ENCODE data around the gene RNF215.

RNF215 gene

DNA sequence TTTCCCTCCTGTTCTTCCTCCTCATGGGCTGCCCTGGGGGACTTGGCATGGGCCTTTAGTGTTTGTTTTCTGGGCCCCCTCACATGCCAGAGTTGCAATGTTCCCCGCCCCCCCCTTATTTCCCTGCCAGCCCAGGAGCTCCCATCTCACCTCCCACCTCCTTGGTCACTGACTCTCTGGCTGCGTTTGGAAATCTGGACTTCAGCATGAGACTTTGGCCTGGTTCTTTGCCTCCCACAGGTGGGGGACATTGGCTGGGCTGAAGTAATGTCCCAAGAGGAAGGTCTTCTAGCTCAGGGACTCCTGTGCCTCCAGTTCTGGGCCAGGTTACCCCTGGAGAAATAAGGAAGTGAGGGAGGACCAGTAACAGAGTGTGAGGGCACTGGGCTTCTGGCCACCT lies 45.3 kb upstream of the RNF215 start:
- Histone ChIP-seq H2AFZ (ENCODE audit: low read length) (no peak overlapping the region), H3K4me1 (ENCODE audit: low read length) (peaks cover 3% of the 10 kb centered on the region; the same call in 1 of the 2 replicates), H3K79me2 (ENCODE audit: low read length) (no peaks in the 10 kb centered on the region), H3K36me3 (replicated peaks; ENCODE audit: insufficient read depth, low read length) (no peaks in the 10 kb centered on the region), H3K9ac (ENCODE audit: low read length) (no peak overlapping the region), H4K20me1 (ENCODE audit: insufficient read depth, low read length) (no peaks in the 10 kb centered on the region), H3F3A (ENCODE audit: insufficient read depth, low read length) (no peaks in the 10 kb centered on the region), H3K9me3 (replicated peaks; ENCODE audit: insufficient read depth, low read length) (no peaks in the 10 kb centered on the region), H3K27me3 (replicated peaks; ENCODE audit: insufficient read depth, low read length) (peaks cover 10% of the 10 kb centered on the region), H3K9me2 (replicated peaks; ENCODE audit: insufficient read depth, low read length) (no peaks in the 10 kb centered on the region), H3K4me3 (ENCODE audit: low read length) (no peak overlapping the region), H3K4me2 (ENCODE audit: low read depth, low read length) (no peak overlapping the region), H3K27ac (ENCODE audit: low read length) (no peak overlapping the region)
- TF ChIP-seq, protein P1, sequence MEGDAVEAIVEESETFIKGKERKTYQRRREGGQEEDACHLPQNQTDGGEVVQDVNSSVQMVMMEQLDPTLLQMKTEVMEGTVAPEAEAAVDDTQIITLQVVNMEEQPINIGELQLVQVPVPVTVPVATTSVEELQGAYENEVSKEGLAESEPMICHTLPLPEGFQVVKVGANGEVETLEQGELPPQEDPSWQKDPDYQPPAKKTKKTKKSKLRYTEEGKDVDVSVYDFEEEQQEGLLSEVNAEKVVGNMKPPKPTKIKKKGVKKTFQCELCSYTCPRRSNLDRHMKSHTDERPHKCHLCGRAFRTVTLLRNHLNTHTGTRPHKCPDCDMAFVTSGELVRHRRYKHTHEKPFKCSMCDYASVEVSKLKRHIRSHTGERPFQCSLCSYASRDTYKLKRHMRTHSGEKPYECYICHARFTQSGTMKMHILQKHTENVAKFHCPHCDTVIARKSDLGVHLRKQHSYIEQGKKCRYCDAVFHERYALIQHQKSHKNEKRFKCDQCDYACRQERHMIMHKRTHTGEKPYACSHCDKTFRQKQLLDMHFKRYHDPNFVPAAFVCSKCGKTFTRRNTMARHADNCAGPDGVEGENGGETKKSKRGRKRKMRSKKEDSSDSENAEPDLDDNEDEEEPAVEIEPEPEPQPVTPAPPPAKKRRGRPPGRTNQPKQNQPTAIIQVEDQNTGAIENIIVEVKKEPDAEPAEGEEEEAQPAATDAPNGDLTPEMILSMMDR (IDR thresholded peaks at IDR 0.05; ENCODE audit: low read length), result no peak
- TF ChIP-seq EZH2 (optimal IDR thresholded peaks at IDR 0.05; ENCODE audit: low read depth, low read length) (no peak), EZH2phosphoT487 (IDR thresholded peaks at IDR 0.05; ENCODE audit: low read length) (no peak)
- no peak for DNase-seq

DNA sequence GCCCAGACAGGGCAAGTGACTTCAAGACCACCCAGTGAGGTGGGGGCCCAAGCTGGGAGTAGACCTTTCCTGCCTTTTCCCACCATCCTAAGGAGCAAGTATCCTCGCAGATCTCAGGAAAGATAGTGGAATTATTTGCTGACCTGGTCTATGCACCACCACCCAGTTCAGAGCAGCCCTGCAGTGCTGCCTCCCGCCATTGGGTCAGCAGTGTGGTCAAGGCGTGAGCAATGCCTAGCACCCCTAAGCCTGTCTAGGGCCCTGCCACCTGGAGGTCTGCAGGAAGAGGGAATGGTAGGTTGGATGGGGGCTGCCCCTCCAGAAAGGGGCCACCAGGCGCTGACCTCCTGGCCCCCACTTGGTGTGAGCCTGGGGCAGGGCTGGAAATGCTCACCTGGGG lies 44.9 kb upstream of the RNF215 start:
- no peaks in the 10 kb centered on the region for H3K9me3 ChIP-seq (replicated peaks; ENCODE audit: insufficient read depth, low read length)

DNA sequence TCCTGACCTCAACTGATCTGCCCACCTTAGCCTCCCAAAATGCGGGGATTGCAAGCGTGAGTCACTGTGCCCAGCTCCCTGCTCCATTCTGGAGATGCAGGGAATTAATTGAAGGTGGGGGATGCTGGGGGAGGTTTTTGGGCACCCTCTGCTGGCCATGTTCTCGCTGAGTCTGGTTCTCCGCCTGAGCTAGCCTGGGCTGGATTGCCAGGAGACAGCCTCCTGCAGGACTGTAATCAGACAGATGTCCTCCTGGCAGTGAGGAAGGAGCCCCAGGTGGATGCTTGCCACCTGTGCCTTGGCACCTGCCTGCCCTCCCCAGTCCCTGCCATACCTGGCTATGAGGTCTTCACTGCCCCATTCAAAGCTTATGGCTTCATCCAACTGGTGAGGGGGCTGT lies 43.7 kb upstream of the RNF215 start:
- H3K9ac ChIP-seq (ENCODE audit: low read length), result no peak overlapping the region
- no peaks in the 10 kb centered on the region for H3K36me3 ChIP-seq (replicated peaks; ENCODE audit: insufficient read depth, low read length)
- H3K4me1 ChIP-seq (ENCODE audit: low read length), result peaks cover 3% of the 10 kb centered on the region; the same call in 1 of the 2 replicates
- no peak overlapping the region for H3K4me2 ChIP-seq (ENCODE audit: low read depth, low read length)
- no peaks in the 10 kb centered on the region for H3K9me3 ChIP-seq (replicated peaks; ENCODE audit: insufficient read depth, low read length)
- no peak overlapping the region for H3K27ac ChIP-seq (ENCODE audit: low read length)
- TF ChIP-seq, protein P1 (IDR thresholded peaks at IDR 0.05; ENCODE audit: low read length), result no peak
- TF ChIP-seq EZH2phosphoT487 (IDR thresholded peaks at IDR 0.05; ENCODE audit: low read length), result no peak
- 0 out of 2 replicates have a peak, but pooled peaks cover 3% of the 10 kb centered on the region for H3K27me3 ChIP-seq (replicated peaks; ENCODE audit: insufficient read depth, low read length)
- peaks cover 1% of the 10 kb centered on the region; the same call in 1 of the 2 replicates for H3F3A ChIP-seq (ENCODE audit: insufficient read depth, low read length)
- DNase-seq, result no peak
- no peak overlapping the region for H3K4me3 ChIP-seq (ENCODE audit: low read length)
- no peaks in the 10 kb centered on the region for H3K79me2 ChIP-seq (ENCODE audit: low read length)
- H2AFZ ChIP-seq (ENCODE audit: low read length), result no peak overlapping the region
- H4K20me1 ChIP-seq (ENCODE audit: insufficient read depth, low read length), result no peaks in the 10 kb centered on the region
- H3K9me2 ChIP-seq (replicated peaks; ENCODE audit: insufficient read depth, low read length), result no peaks in the 10 kb centered on the region

More for the DNA sequence above, 44.9 kb upstream of the RNF215 start:
- Histone ChIP-seq H3F3A (ENCODE audit: insufficient read depth, low read length) (no peaks in the 10 kb centered on the region), H3K4me3 (ENCODE audit: low read length) (no peak overlapping the region), H3K9ac (ENCODE audit: low read length) (no peak overlapping the region), H2AFZ (ENCODE audit: low read length) (no peak overlapping the region), H3K27ac (ENCODE audit: low read length) (no peak overlapping the region), H3K36me3 (replicated peaks; ENCODE audit: insufficient read depth, low read length) (no peaks in the 10 kb centered on the region), H4K20me1 (ENCODE audit: insufficient read depth, low read length) (no peaks in the 10 kb centered on the region), H3K4me1 (ENCODE audit: low read length) (peaks cover 3% of the 10 kb centered on the region; the same call in 1 of the 2 replicates), H3K9me2 (replicated peaks; ENCODE audit: insufficient read depth, low read length) (no peaks in the 10 kb centered on the region), H3K79me2 (ENCODE audit: low read length) (no peaks in the 10 kb centered on the region), H3K4me2 (ENCODE audit: low read depth, low read length) (no peak overlapping the region), H3K27me3 (replicated peaks; ENCODE audit: insufficient read depth, low read length) (peaks cover 6% of the 10 kb centered on the region)
- TF ChIP-seq EZH2 (optimal IDR thresholded peaks at IDR 0.05; ENCODE audit: low read depth, low read length), result no peak
- TF ChIP-seq EZH2phosphoT487 (IDR thresholded peaks at IDR 0.05; ENCODE audit: low read length), result no peak
- TF ChIP-seq, protein P1 (IDR thresholded peaks at IDR 0.05; ENCODE audit: low read length), result no peak
- no peak for DNase-seq
